H1 (cell line): ENCODE results near the gene POMP. TPM values are rescaled to one million over a fixed set of nuclear protein-coding genes. Genes with fewer than 3 reads are reported as not detected.

Experiments used
- CTCF ChIA-PET: fragments of 300-600 bp; sonication (Branson Sonifier 250); formaldehyde crosslinking; loops from one replicate; lab custom pipeline; 2021; ENCODE audit not compliant: partially characterized antibody; lab: Charles Lee
- POLR2A ChIA-PET: fragments of 300-600 bp; sonication (Branson Sonifier 250); formaldehyde crosslinking; loops from one replicate; lab custom pipeline; 2021; ENCODE audit warnings: inconsistent platforms; ENCODE audit not compliant: partially characterized antibody; lab: Charles Lee
- DNase-seq, 2 experiments: peaks; one replicate each; pipeline versions ENCODE4 v3.0.0 to v3.0.0-alpha.2; 2010 to 2022; ENCODE audit warnings: low spot score in 2 of 2, low read depth in 1 of 2, mixed read lengths in 1 of 2
- FAIRE-seq: peaks from 2 replicates; lab custom pipeline; 2011; peaks lifted over from hg19 to GRCh38; lab: Jason Lieb, UNC
- H2AFZ ChIP-seq: 2 replicates; pipeline ENCODE4 v1.8.1; 2012; ENCODE audit warnings: low read length, inconsistent platforms
- H2AK5ac ChIP-seq: 2 replicates; pipeline ENCODE4 v1.6.1; 2013; ENCODE audit warnings: low read depth, low read length
- H2BK120ac ChIP-seq: replicated peaks from 2 replicates; pipeline ENCODE3; 2013; ENCODE audit warnings: low read depth, low read length, inconsistent platforms
- H2BK12ac ChIP-seq: 2 replicates; pipeline ENCODE4 v1.6.1; 2013; ENCODE audit warnings: low read depth, low read length
- H2BK15ac ChIP-seq: 2 replicates; pipeline ENCODE4 v1.6.1; 2013; ENCODE audit warnings: low read length
- H2BK20ac ChIP-seq: 2 replicates; pipeline ENCODE4 v1.6.1; 2013; ENCODE audit warnings: low read length
- H2BK5ac ChIP-seq: 2 replicates; pipeline ENCODE4 v1.6.1; 2013; ENCODE audit warnings: low read depth, low read length
- H3K14ac ChIP-seq: 2 replicates; pipeline ENCODE4 v1.6.1; 2013; ENCODE audit warnings: inconsistent platforms; ENCODE audit not compliant: insufficient read length
- H3K18ac ChIP-seq: 2 replicates; pipeline ENCODE4 v1.6.1; 2013; ENCODE audit warnings: low read length; ENCODE audit errors: extremely low read depth
- H3K23ac ChIP-seq: 2 replicates; pipeline ENCODE4 v1.6.1; 2013; ENCODE audit warnings: inconsistent platforms; ENCODE audit not compliant: insufficient read length
- H3K23me2 ChIP-seq: 2 replicates; pipeline ENCODE4 v1.6.1; 2013; ENCODE audit warnings: low read depth, low read length
- H3K27ac ChIP-seq: 2 replicates; pipeline ENCODE4 v1.6.1; 2011; ENCODE audit warnings: low read depth, low read length, inconsistent platforms
- H3K27me3 ChIP-seq, 4 experiments: replicated peaks in 1 of 4; 1 replicate in 1 of 4; 2 replicates in 3 of 4; pipeline versions ENCODE4 v1.6.1 to v1.8.1; 2011 to 2013; ENCODE audit warnings: low read length in 3 of 4, mild to moderate bottlenecking in 3 of 4, inconsistent platforms in 2 of 4, mixed read lengths in 2 of 4, moderate library complexity in 1 of 4; ENCODE audit not compliant: control insufficient read depth in 3 of 4, insufficient read depth in 3 of 4; ENCODE audit errors: extremely low read depth in 1 of 4
- H3K36me3 ChIP-seq, 4 experiments: 2 replicates each; pipeline versions ENCODE4 v1.6.1 to v1.8.1; 2011 to 2013; ENCODE audit warnings: mild to moderate bottlenecking in 4 of 4, low read length in 3 of 4, moderate library complexity in 2 of 4, control low read depth in 1 of 4, inconsistent platforms in 1 of 4; ENCODE audit not compliant: insufficient read depth in 4 of 4, control insufficient read depth in 2 of 4
- H3K4ac ChIP-seq: replicated peaks from 2 replicates; pipeline ENCODE3; 2013; ENCODE audit warnings: low read length, low read depth, mixed read lengths, inconsistent platforms; ENCODE audit not compliant: insufficient read length
- H3K4me1 ChIP-seq, 4 experiments: replicated peaks in 1 of 4; 1 replicate in 1 of 4; 2 replicates in 3 of 4; pipeline versions ENCODE4 v1.6.1 to v1.8.1; 2011 to 2013; ENCODE audit warnings: low read length in 3 of 4, inconsistent platforms in 2 of 4, mixed read lengths in 1 of 4; ENCODE audit not compliant: insufficient read depth in 4 of 4, control insufficient read depth in 3 of 4
- H3K4me2 ChIP-seq, 2 experiments: 2 replicates each; pipeline versions ENCODE4 v1.6.1 to v1.8.1; 2011 to 2013; ENCODE audit warnings: low read depth in 2 of 2, low read length in 2 of 2, control low read depth in 1 of 2, inconsistent platforms in 1 of 2, mild to moderate bottlenecking in 1 of 2; ENCODE audit not compliant: insufficient read depth in 1 of 2
- H3K4me3 ChIP-seq, 4 experiments: fragments of 200-600, 300-600 bp in 1 of 4; sonication (generic), shearing (Covaris generic), sonication (Bioruptor Twin) in 1 of 4; 2 replicates each; pipeline versions ENCODE4 v1.5.1 to v1.8.1; 2011 to 2016; ENCODE audit warnings: low read length in 4 of 4, low read depth in 3 of 4, control low read depth in 2 of 4, inconsistent platforms in 2 of 4, mild to moderate bottlenecking in 2 of 4, mixed read lengths in 1 of 4, moderate library complexity in 1 of 4; ENCODE audit not compliant: insufficient read depth in 2 of 4; ENCODE audit errors: extremely low read depth in 1 of 4
- H3K56ac ChIP-seq: replicated peaks from 2 replicates; pipeline ENCODE3; 2013; ENCODE audit warnings: low read depth, mild to moderate bottlenecking, mixed read lengths, low read length, inconsistent platforms; ENCODE audit not compliant: insufficient read length
- H3K79me1 ChIP-seq: 2 replicates; pipeline ENCODE4 v1.6.1; 2013; ENCODE audit warnings: low read depth, low read length, control low read depth
- H3K79me2 ChIP-seq, 2 experiments: 2 replicates each; pipeline versions ENCODE4 v1.6.1 to v1.8.1; 2012 to 2013; ENCODE audit warnings: low read length in 2 of 2, mild to moderate bottlenecking in 2 of 2, inconsistent platforms in 1 of 2; ENCODE audit not compliant: insufficient read depth in 2 of 2, control insufficient read depth in 1 of 2
- H3K9ac ChIP-seq, 4 experiments: replicated peaks in 1 of 4; 1 replicate in 1 of 4; 2 replicates in 3 of 4; pipeline versions ENCODE4 v1.6.1 to v1.8.1; 2011 to 2013; ENCODE audit warnings: low read depth in 3 of 4, low read length in 3 of 4, control low read depth in 2 of 4, mild to moderate bottlenecking in 2 of 4, moderate library complexity in 2 of 4, inconsistent platforms in 1 of 4; ENCODE audit errors: extremely low read depth in 1 of 4
- H3K9me3 ChIP-seq, 2 experiments: 2 replicates each; pipeline versions ENCODE4 v1.6.1 to v1.8.1; 2012 to 2013; ENCODE audit warnings: mild to moderate bottlenecking in 2 of 2, moderate library complexity in 2 of 2, control low read depth in 1 of 2, inconsistent platforms in 1 of 2, low read depth in 1 of 2, low read length in 1 of 2, mixed read lengths in 1 of 2; ENCODE audit not compliant: insufficient read depth in 2 of 2
- H4K20me1 ChIP-seq, 2 experiments: replicated peaks in 1 of 2; 2 replicates each; pipeline versions ENCODE3 to v1.8.1; 2011 to 2013; ENCODE audit warnings: inconsistent platforms in 2 of 2, low read length in 2 of 2, mild to moderate bottlenecking in 1 of 2; ENCODE audit not compliant: insufficient read depth in 2 of 2, control insufficient read depth in 1 of 2
- H4K5ac ChIP-seq: 2 replicates; pipeline ENCODE4 v1.6.1; 2013; ENCODE audit warnings: low read length, low read depth, mixed read lengths, inconsistent platforms; ENCODE audit not compliant: insufficient read length
- H4K8ac ChIP-seq: 2 replicates; pipeline ENCODE4 v1.8.0; 2013; ENCODE audit warnings: mild to moderate bottlenecking, moderate library complexity, low read length, inconsistent platforms; ENCODE audit not compliant: insufficient read depth; ENCODE audit errors: extremely low read depth
- H4K91ac ChIP-seq: replicated peaks from 2 replicates; pipeline ENCODE3; 2013; ENCODE audit warnings: low read length, mixed read lengths, inconsistent platforms; ENCODE audit not compliant: insufficient read length
- CEBPB ChIP-seq: IDR thresholded peaks from 2 replicates; pipeline ENCODE4 v1.6.1; 2012; ENCODE audit warnings: low read depth, low read length
- SIN3A ChIP-seq, 2 experiments: IDR thresholded peaks in 1 of 2; conservative IDR thresholded peaks in 1 of 2; 2 replicates each; pipeline ENCODE4 v1.6.1; 2011 to 2012; ENCODE audit warnings: low read length in 2 of 2, improper control_type of control experiment in 1 of 2, low read depth in 1 of 2, mild to moderate bottlenecking in 1 of 2
- SUZ12 ChIP-seq: fragments of 200-600 bp; sonication (generic); IDR thresholded peaks from 2 replicates; pipeline ENCODE4 v1.6.1; 2012; ENCODE audit warnings: mild to moderate bottlenecking, inconsistent platforms, low read length, moderate library complexity, mixed read lengths
- WGBS, 2 experiments: shearing (Covaris generic) in 1 of 2; methylation state at CpG; one replicate each; pipeline versions ENCODE4 v1.1.6 to v1.1.7; 2013 to 2015; ENCODE audit warnings: low lambda C conversion rate in 2 of 2, mixed read lengths in 2 of 2, inconsistent platforms in 1 of 2, low coverage in 1 of 2, missing lambda C conversion rate in 1 of 2; ENCODE audit not compliant: insufficient replicate concordance in 2 of 2, insufficient coverage in 1 of 2, insufficient read length in 1 of 2; ENCODE audit errors: extremely low coverage in 1 of 2, missing lambda C conversion rate in 1 of 2; 5-methylcytosine and 5-hydroxymethylcytosine counted together
- polyA plus RNA-seq, 7 experiments: library from polyadenylated mRNA; depleted of rRNA in 3 of 7; stranded (reverse) in 5 of 7; unstranded in 2 of 7; fragments of >200 nt in 5 of 7; fragments of 200-250 nt in 2 of 7; gene quantifications; 1 replicate in 5 of 7; 2 replicates in 1 of 7; 4 replicates in 1 of 7; pipeline versions ENCODE4 v1.2.1 to v1.2.3, GENCODE V29; 2011 to 2013; ENCODE audit warnings: missing spikeins in 2 of 7, mixed read lengths in 2 of 7
- total RNA-seq: library from RNA; stranded (reverse); fragmentation: NEBNext Ultra II Directional; extraction: Animal tissue kit (Norgen Biotek cat#: 25700); gene quantifications from 2 replicates; pipeline ENCODE4 v1.2.1, GENCODE V29; 2021

POMP gene
- total and polyA plus RNA-seq, 2 of the 8 experiments (the other 6 are each of a cell fraction or from before 2014, with no cell fraction given), result 38.4 to 115 TPM

DNA sequence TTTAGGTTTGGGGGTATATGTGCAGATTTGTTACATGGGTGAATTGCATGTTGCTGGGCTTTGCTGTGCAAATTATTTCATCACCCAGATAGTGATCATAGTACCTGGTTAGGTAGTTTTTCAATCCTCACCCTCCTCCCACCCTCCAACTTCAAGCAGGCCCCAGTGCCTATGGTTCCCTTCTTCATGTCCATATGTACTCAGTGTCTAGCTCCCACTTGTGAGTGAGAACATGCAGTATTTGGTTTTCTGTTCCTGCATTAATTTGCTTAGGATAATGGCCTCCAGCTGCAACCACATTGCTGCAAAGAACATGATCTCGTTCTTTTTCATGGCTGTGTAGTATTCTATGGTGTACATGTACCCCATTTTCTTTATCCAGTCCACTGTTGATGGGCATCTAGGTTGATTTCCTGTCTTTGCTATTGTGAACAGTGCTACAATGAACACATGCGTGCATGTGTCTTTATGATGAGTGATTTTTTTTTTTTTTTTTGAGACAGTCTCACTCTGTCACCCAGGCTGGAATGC is 42.9 kb upstream of the POMP start:
- Histone ChIP-seq H4K5ac (no peak overlapping the region), H3K27ac (no peak overlapping the region), H4K20me1 (no peaks in the 10 kb centered on the region), H4K8ac (no peak overlapping the region), H2BK15ac (no peak overlapping the region), H2BK5ac (no peak overlapping the region), H2BK12ac (no peak overlapping the region), H2BK120ac (no peak overlapping the region), H3K18ac (no peak overlapping the region), H3K79me2 (no peaks in the 10 kb centered on the region), H3K4me3 (no peak overlapping the region), H4K91ac (no peak overlapping the region), H2BK20ac (no peak overlapping the region), H3K79me1 (no peaks in the 10 kb centered on the region), H3K9ac (no peak overlapping the region), H3K4ac (no peak overlapping the region), H3K23me2 (no peaks in the 10 kb centered on the region; the same call in 1 of the 2 replicates), H3K4me1 (no peaks in the 10 kb centered on the region; a peak in 1 of 7 replicates), H2AFZ (no peak overlapping the region), H3K4me2 (no peak overlapping the region), H3K14ac (no peak overlapping the region), H3K23ac (no peak overlapping the region), H2AK5ac (no peak overlapping the region), H3K56ac (no peak overlapping the region), H3K36me3 (no peaks in the 10 kb centered on the region), H3K27me3 (no peaks in the 10 kb centered on the region)
- 97% methylated on average over 2 of the region's 2 CpGs; no CpG with 5 or more reads in 1 of the 2 experiments for WGBS, 2 experiments
- no peak for DNase-seq
- ChIA-PET POLR2A (no interaction called here), CTCF (interaction anchor here (1.5 kb wide), 1 partner anchor 67 kb away, joined by 4 read pairs; no protein-coding TSS in a partner anchor)
- no peak for FAIRE-seq
- TF ChIP-seq SUZ12 (no peak), SIN3A (conservative IDR thresholded peaks at IDR 0.05 in 1 of 2, IDR thresholded peaks at IDR 0.05 in 1 of 2; ENCODE audit: low read depth in 1 of 2, low read length in 2 of 2) (no peak), CEBPB (no peak)
- TF ChIP-seq, all 59 proteins: peak for 0
- H3K9me3 ChIP-seq, result no peaks in the 10 kb centered on the region
